GM12878 (cell line): ENCODE results near the gene ARHGAP22. TPM values are rescaled to one million over a fixed set of nuclear protein-coding genes. Genes with fewer than 3 reads are reported as not detected.

Experiments
- ATAC-seq: fragments of 200-7000 bp; cut with Tn5 transposase; 3 replicates; pipeline ENCODE4 v1.9.1; 2020; ENCODE audit warnings: mild to moderate bottlenecking, moderate library complexity
- BruUV-seq: library from RNA; stranded (reverse); fragments of 400-500 nt; replicated peaks from 2 replicates; lab custom pipeline; 2021; lab: Mats Ljungman, UMichigan
- CTCF ChIA-PET: fragments of 300-600 bp; sonication (Branson Sonifier 250); formaldehyde crosslinking; extraction: SDS; loops from one replicate; lab custom pipeline; 2021; ENCODE audit warnings: inconsistent platforms; lab: Yijun Ruan, JAX
- POLR2A ChIA-PET: fragments of 350-600 bp; formaldehyde crosslinking; extraction: SDS; loops from one replicate; lab custom pipeline; 2021; ENCODE audit warnings: inconsistent platforms; lab: Charles Lee
- RAD21 ChIA-PET: fragments of 300-600 bp; sonication (Branson Sonifier 250); formaldehyde crosslinking; loops from one replicate; lab custom pipeline; 2023; ENCODE audit warnings: antibody characterized with exemption; ENCODE audit not compliant: unreplicated experiment; lab: Charles Lee
- SMC1A ChIA-PET: fragments of 300-600 bp; sonication (Branson Sonifier 250); formaldehyde crosslinking; loops from one replicate; lab custom pipeline; 2023; ENCODE audit not compliant: unreplicated experiment, uncharacterized antibody; lab: Charles Lee
- DNase-seq: peaks from one replicate; pipeline ENCODE4 v3.0.0-alpha.2; 2011; ENCODE audit warnings: low read depth, low spot score
- FAIRE-seq: peaks from 3 replicates; lab custom pipeline; 2011; peaks lifted over from hg19 to GRCh38; lab: Jason Lieb, UNC
- H2AFZ ChIP-seq: 2 replicates; pipeline ENCODE4 v1.6.0; 2011; ENCODE audit warnings: low read depth, low read length, control low read depth; ENCODE audit not compliant: control insufficient read depth
- H3K27ac ChIP-seq: 2 replicates; pipeline ENCODE4 v1.5.1; 2011; ENCODE audit warnings: control low read depth; ENCODE audit not compliant: control insufficient read depth, insufficient read depth
- H3K27me3 ChIP-seq, 2 experiments: replicated peaks in 1 of 2; 2 replicates each; pipeline versions ENCODE4 v1.6.0 to v1.6.1; 2011; ENCODE audit warnings: low read length in 1 of 2; ENCODE audit not compliant: control insufficient read depth in 2 of 2, insufficient read depth in 2 of 2
- H3K36me3 ChIP-seq, 2 experiments: 2 replicates each; pipeline ENCODE4 v1.5.1; 2011; ENCODE audit warnings: low read length in 1 of 2; ENCODE audit not compliant: control insufficient read depth in 2 of 2, insufficient read depth in 2 of 2
- H3K4me1 ChIP-seq: 2 replicates; pipeline ENCODE4 v1.6.1; 2011; ENCODE audit warnings: mild to moderate bottlenecking, low read length, moderate library complexity, mixed read lengths; ENCODE audit not compliant: control insufficient read depth, insufficient read depth
- H3K4me2 ChIP-seq: 2 replicates; pipeline ENCODE4 v1.6.0; 2011; ENCODE audit warnings: control low read depth; ENCODE audit not compliant: control insufficient read depth, insufficient read depth
- H3K4me3 ChIP-seq: fragments of 200-600 bp; sonication (generic); 2 replicates; pipeline ENCODE4 v1.5.1; 2016
- H3K79me2 ChIP-seq: 2 replicates; pipeline ENCODE4 v1.6.0; 2011; ENCODE audit warnings: low read length; ENCODE audit not compliant: control insufficient read depth, insufficient read depth
- H3K9ac ChIP-seq: 2 replicates; pipeline ENCODE4 v1.8.0; 2011; ENCODE audit warnings: low read length, control low read depth, mixed read lengths; ENCODE audit not compliant: control insufficient read depth, insufficient read depth
- H3K9me3 ChIP-seq: replicated peaks from 3 replicates; pipeline ENCODE4 v1.5.1; 2011; ENCODE audit warnings: mild to moderate bottlenecking, low read length; ENCODE audit not compliant: control insufficient read depth, insufficient read depth
- H4K20me1 ChIP-seq: 2 replicates; pipeline ENCODE4 v1.6.0; 2011; ENCODE audit not compliant: control insufficient read depth, insufficient read depth
- BACH1 ChIP-seq: fragments of 450-650 bp; IDR thresholded peaks from 2 replicates; pipeline ENCODE4 v1.6.1; 2017; ENCODE audit warnings: mild to moderate bottlenecking, borderline replicate concordance
- CREB1 ChIP-seq: IDR thresholded peaks from 2 replicates; pipeline ENCODE4 v1.6.1; 2012; ENCODE audit warnings: low read depth, mild to moderate bottlenecking, inconsistent platforms
- ESRRA ChIP-seq: IDR thresholded peaks from 2 replicates; pipeline ENCODE4 v1.6.1; 2012; ENCODE audit warnings: mild to moderate bottlenecking, low read length, improper control_type of control experiment
- FOXK2 ChIP-seq: fragments of 450-650 bp; IDR thresholded peaks from 2 replicates; pipeline ENCODE4 v1.6.1; 2017; ENCODE audit warnings: mild to moderate bottlenecking, moderate library complexity
- IKZF2 ChIP-seq, 2 experiments: fragments of 450-650 bp; IDR thresholded peaks; 2 replicates each; pipeline ENCODE4 v1.6.1; 2017; ENCODE audit warnings: mild to moderate bottlenecking in 2 of 2, moderate library complexity in 2 of 2
- IRF3 ChIP-seq: fragments of 450-650 bp; IDR thresholded peaks from 2 replicates; pipeline ENCODE4 v1.6.1; 2014; ENCODE audit warnings: mild to moderate bottlenecking
- KAT2A ChIP-seq: conservative IDR thresholded peaks from 2 replicates; pipeline ENCODE4 v1.6.1; 2011; ENCODE audit warnings: low read depth, low read length; ENCODE audit not compliant: control insufficient read depth
- MTA3 ChIP-seq: IDR thresholded peaks from 2 replicates; pipeline ENCODE4 v1.6.1; 2012; ENCODE audit warnings: low read length, inconsistent platforms, borderline replicate concordance
- POLR2A ChIP-seq: IDR thresholded peaks from 2 replicates; pipeline ENCODE4 v1.6.1; 2011; ENCODE audit warnings: low read depth, mild to moderate bottlenecking, low read length
- POLR2AphosphoS2 ChIP-seq: IDR thresholded peaks from 2 replicates; pipeline ENCODE4 v1.6.1; 2011; ENCODE audit warnings: low read depth, mild to moderate bottlenecking, low read length, improper control_type of control experiment, moderate library complexity
- SREBF2 ChIP-seq: IDR thresholded peaks from 2 replicates; pipeline ENCODE4 v1.6.1; 2012; ENCODE audit warnings: mild to moderate bottlenecking, low read length
- TCF3 ChIP-seq: IDR thresholded peaks from 2 replicates; pipeline ENCODE4 v1.6.1; 2012; ENCODE audit warnings: low read depth, mild to moderate bottlenecking, low read length, borderline replicate concordance; ENCODE audit not compliant: insufficient read depth
- ZNF384 ChIP-seq: IDR thresholded peaks from 2 replicates; pipeline ENCODE4 v1.6.1; 2012; ENCODE audit warnings: low read depth, mild to moderate bottlenecking, low read length, improper control_type of control experiment, borderline replicate concordance
- ZSCAN29 ChIP-seq: fragments of 450-650 bp; IDR thresholded peaks from 2 replicates; pipeline ENCODE4 v1.6.1; 2017; ENCODE audit warnings: mild to moderate bottlenecking, moderate library complexity
- WGBS: methylation state at CpG from one replicate; pipeline ENCODE4 v1.1.6; 2016; ENCODE audit warnings: low lambda C conversion rate; ENCODE audit not compliant: insufficient replicate concordance, insufficient coverage; ENCODE audit errors: missing lambda C conversion rate; 5-methylcytosine and 5-hydroxymethylcytosine counted together
- in situ Hi-C: fragments of 300-500 bp; cut with MboI; formaldehyde crosslinking; loops from 9 replicates; pipeline ENCODE4 v1.14.3; 2018; ENCODE audit warnings: mixed read lengths
- intact Hi-C: fragments of 100-400 bp; cut with micrococcal nuclease; formaldehyde crosslinking; loops from one replicate; pipeline ENCODE4 v1.14.2; 2022; ENCODE audit not compliant: unreplicated experiment
- polyA plus RNA-seq, 11 experiments: library from polyadenylated mRNA; depleted of rRNA in 4 of 11; unstranded in 6 of 11; stranded (reverse) in 5 of 11; fragments of >200 nt; fragmentation: Nextera tagmentation in 4 of 11; fragmentation: Illumina TruSeq in 1 of 11; extraction: Ambion mirVana in 4 of 11; extraction: Trizol in 1 of 11; gene quantifications; 1 replicate in 1 of 11; 2 replicates in 10 of 11; pipeline versions ENCODE4 v1.2.1 to v1.2.3, GENCODE V29; 2011 to 2016; ENCODE audit warnings: inconsistent platforms in 2 of 11, missing spikeins in 2 of 11, low read depth in 1 of 11
- total RNA-seq, 4 experiments: library from RNA; depleted of rRNA in 3 of 4; stranded (reverse); fragments of >200 nt in 3 of 4; fragmentation: Illumina TruSeq in 1 of 4; extraction: Trizol in 1 of 4; gene quantifications; 2 replicates each; pipeline versions ENCODE4 v1.2.1 to v1.2.3, GENCODE V29; 2013 to 2021
- TF ChIP-seq, protein P1 (sequence below): IDR thresholded peaks from 2 replicates; pipeline ENCODE4 v1.6.1; 2012; ENCODE audit warnings: improper control_type of control experiment, low read depth, low read length; ENCODE audit not compliant: insufficient replicate concordance

Gene ARHGAP22
- total and polyA plus RNA-seq, 10 of the 15 experiments (the other 5 are each of a cell fraction or from before 2014, with no cell fraction given), result 0.07 to 0.61 (median 0.18) TPM; not detected in 5

DNA sequence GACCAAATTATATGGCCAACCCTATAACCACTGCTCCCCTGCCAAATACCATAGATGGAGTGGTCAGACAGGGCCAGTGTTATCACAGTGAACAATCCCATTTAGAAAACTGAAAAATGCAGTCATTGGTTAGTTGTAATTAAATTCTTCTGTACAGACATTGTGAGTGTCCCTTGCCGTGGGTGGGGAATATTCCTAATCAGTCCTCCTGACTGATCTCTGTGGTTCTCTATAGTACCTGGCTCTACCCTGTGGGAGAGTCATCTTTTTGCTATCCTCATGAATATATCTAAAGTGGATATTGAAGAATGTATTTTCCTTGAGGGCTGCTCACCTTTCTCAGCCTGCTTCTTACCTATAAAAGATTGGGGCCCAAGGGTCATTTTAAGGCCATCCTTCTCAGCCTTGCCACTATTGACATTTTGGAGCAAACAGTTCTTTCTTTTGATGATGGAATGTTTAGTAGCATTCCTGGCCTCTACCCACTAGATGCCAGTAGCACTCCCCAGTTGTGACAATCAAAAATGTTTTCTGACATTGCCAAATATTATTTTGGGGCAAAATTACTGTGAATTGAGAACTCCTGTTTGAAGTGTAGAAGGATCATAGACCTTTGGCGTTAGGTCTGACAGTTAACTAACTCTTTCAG, 188.2 kb downstream of the ARHGAP22 start:
- H3K36me3 ChIP-seq, result peaks cover 0 to 6% of the 10 kb centered on the region in 2 experiments; a peak in 2 of 4 replicates
- ChIA-PET RAD21 (interaction anchor here (1.5 kb wide), 1 partner anchor 50 kb away, joined by 3 read pairs; no protein-coding TSS in a partner anchor), SMC1A (interaction anchor here (1.6 to 2.2 kb wide), 2 partner anchors 35 to 51 kb away, joined by 6 to 8 read pairs; no protein-coding TSS in a partner anchor), CTCF (interaction anchor here (0.9 to 1.4 kb wide), 3 partner anchors 9 to 55 kb away, joined by 3 to 5 read pairs (median 3); no protein-coding TSS in a partner anchor), POLR2A (no interaction called here)
- intact Hi-C loops, result no loop called here
- no peak overlapping the region for H3K9ac ChIP-seq
- no peak overlapping the region for H3K4me3 ChIP-seq
- in situ Hi-C loops, result no loop called here
- no peak overlapping the region for H2AFZ ChIP-seq
- DNase-seq (no peak), FAIRE-seq (no peak), ATAC-seq (no peak)
- H3K4me1 ChIP-seq, result no peaks in the 10 kb centered on the region
- H4K20me1 ChIP-seq, result no peaks in the 10 kb centered on the region
- BruUV-seq, result no TSS peak
- no peaks in the 10 kb centered on the region for H3K79me2 ChIP-seq
- WGBS, result 98% methylated on average over 2 of the region's 2 CpGs
- H3K27me3 ChIP-seq, result no peaks in the 10 kb centered on the region
- H3K4me2 ChIP-seq, result no peak overlapping the region
- no peak for TF ChIP-seq KAT2A
- no peak for TF ChIP-seq SREBF2
- TF ChIP-seq, protein P1, sequence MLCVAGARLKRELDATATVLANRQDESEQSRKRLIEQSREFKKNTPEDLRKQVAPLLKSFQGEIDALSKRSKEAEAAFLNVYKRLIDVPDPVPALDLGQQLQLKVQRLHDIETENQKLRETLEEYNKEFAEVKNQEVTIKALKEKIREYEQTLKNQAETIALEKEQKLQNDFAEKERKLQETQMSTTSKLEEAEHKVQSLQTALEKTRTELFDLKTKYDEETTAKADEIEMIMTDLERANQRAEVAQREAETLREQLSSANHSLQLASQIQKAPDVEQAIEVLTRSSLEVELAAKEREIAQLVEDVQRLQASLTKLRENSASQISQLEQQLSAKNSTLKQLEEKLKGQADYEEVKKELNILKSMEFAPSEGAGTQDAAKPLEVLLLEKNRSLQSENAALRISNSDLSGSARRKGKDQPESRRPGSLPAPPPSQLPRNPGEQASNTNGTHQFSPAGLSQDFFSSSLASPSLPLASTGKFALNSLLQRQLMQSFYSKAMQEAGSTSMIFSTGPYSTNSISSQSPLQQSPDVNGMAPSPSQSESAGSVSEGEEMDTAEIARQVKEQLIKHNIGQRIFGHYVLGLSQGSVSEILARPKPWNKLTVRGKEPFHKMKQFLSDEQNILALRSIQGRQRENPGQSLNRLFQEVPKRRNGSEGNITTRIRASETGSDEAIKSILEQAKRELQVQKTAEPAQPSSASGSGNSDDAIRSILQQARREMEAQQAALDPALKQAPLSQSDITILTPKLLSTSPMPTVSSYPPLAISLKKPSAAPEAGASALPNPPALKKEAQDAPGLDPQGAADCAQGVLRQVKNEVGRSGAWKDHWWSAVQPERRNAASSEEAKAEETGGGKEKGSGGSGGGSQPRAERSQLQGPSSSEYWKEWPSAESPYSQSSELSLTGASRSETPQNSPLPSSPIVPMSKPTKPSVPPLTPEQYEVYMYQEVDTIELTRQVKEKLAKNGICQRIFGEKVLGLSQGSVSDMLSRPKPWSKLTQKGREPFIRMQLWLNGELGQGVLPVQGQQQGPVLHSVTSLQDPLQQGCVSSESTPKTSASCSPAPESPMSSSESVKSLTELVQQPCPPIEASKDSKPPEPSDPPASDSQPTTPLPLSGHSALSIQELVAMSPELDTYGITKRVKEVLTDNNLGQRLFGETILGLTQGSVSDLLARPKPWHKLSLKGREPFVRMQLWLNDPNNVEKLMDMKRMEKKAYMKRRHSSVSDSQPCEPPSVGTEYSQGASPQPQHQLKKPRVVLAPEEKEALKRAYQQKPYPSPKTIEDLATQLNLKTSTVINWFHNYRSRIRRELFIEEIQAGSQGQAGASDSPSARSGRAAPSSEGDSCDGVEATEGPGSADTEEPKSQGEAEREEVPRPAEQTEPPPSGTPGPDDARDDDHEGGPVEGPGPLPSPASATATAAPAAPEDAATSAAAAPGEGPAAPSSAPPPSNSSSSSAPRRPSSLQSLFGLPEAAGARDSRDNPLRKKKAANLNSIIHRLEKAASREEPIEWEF, result no peak
- no peak for TF ChIP-seq POLR2A
- no peak for TF ChIP-seq CREB1
- TF ChIP-seq IRF3, result no peak
- no peak for TF ChIP-seq MTA3
- TF ChIP-seq IKZF2 (IDR thresholded peaks at IDR 0.05), result no peak
- TF ChIP-seq FOXK2, result no peak
- TF ChIP-seq ZNF384, result no peak
- no peak for TF ChIP-seq ESRRA
- no peak for TF ChIP-seq POLR2AphosphoS2
- TF ChIP-seq BACH1, result no peak
- no peak for TF ChIP-seq ZSCAN29
- no peak for TF ChIP-seq TCF3
- peaks cover 2% of the 10 kb centered on the region; the same call in 1 of the 3 replicates for H3K9me3 ChIP-seq
- H3K27ac ChIP-seq, result no peak overlapping the region
